GM21528 (cell line): ENCODE data around the gene DCAF8L1.
"Not testable (repeated sequence)": the region's sequence is repeated elsewhere in the genome, so short reads cannot be mapped to it uniquely, and the experiment has no call there.

Experiments
- ATAC-seq: cut with Tn5 transposase; IDR thresholded peaks from one replicate; pipeline ENCODE4 v1.9.1; 2021; ENCODE audit warnings: mild to moderate bottlenecking, moderate library complexity; ENCODE audit not compliant: unreplicated experiment, low FRiP score

The DCAF8L1 gene

DNA sequence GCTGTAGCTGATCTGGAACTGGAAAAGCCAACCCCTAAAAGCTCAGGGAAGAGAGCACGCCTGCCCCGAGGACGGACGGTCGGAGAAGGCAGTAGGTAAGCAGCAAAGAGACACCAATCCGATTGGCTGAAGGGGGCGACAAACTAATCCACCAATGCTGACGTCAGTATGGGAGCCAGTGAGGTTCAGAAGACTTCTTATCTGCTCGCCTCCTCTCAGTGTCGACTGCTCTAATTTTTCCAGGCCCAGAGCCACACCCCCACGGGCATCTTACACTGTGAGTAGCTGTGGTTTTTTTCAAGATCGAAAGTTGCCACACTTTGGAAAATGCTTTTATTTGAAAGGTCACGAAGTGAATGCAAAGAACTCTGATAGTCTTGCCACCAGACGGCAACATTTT lies at the start of gene DCAF8L1:
Gene DCAF8L1, minus strand, starts transcription at position 101 of the 400 bp plus-strand sequence. CDS start 115 bp downstream, outside the sequence.
- no peak for ATAC-seq

- ATAC-seq: no peak
Measured at GRCh38 chrX:28022371-28022770, 41.1 kb upstream of the DCAF8L1 start.

DNA sequence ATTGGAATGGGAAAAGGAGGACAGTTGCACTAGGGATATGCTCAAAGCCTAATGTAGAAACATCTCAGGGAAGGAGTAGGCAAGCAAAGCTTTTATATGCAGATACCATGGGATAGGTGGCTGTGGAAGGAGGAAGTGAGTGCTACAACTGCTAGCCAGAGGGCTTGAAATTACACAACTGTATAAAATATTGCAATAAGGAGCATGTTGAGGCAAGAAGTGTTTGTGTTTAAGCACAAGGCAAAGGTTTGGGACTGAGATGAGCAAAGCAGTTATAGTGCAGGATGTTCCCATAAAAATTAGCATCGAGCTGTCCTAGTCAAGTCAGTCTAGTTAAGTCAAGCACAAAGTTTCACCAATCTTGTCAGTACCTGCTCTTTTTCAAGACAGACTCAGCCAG lies 35.6 kb upstream of the DCAF8L1 start:
- ATAC-seq: no peak

GRCh38 chrX:28015993-28016392 lies 34.7 kb upstream of the DCAF8L1 start:
- no peak for ATAC-seq

DNA sequence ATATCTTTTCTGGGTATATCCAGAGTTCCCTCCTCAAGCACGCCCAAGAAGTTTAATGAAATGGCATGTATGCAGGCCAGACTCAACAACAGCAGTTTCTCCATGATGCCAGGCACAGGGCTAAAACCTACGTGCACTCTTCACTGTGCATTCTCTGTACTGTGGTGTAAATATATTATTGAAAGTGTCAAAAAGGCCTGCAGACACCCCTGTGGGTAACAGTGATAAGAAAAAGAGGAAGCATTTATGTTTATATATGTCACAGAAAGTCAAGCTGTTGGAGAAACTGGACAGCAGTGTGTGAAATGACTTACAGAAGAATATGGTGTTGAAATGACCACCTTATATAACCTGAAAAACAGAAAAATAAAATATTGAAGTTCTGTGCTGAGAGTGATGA lies 29.6 kb upstream of the DCAF8L1 start:
- ATAC-seq: no peak

DNA sequence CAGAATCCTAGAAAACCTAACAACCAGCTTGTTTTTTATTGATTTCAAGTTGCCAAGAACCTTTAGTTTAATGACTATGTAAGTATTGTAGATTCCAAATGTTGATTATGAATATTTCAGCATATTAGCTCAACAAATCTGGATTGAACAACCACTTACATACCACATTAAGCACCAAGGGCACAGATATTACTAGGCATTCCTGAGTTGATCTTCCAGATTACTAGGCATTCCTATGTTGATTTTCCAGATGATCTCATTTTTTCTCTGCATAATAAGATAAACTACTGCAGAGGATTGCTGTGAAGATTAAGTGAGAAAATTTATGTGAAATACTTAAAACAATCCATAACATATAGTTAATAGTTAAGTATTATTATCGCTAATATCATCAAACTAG lies 17.4 kb upstream of the DCAF8L1 start:
- no peak for ATAC-seq

- ATAC-seq: no peak
Measured at GRCh38 chrX:27997622-27998021, 16.4 kb upstream of the DCAF8L1 start.

DNA sequence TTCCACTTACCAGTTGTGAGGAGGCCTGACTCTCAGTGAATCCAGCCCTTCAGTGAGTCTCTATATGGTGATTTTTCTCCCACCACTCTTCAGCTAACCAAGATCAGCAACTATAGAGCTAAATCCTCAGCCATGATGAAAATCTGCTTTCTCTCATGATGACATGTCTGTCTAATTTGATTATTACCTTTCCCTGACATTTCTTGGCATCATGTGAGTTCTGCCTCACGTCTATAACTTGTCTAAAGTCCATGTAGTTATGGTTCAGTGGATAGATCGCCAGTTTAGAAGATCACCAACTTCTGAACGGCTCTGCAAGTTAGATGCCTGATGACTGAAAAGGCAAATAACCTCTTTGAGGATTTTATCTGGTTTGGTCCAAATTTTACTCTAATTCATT lies 14.9 kb upstream of the DCAF8L1 start:
- no peak for ATAC-seq

DNA sequence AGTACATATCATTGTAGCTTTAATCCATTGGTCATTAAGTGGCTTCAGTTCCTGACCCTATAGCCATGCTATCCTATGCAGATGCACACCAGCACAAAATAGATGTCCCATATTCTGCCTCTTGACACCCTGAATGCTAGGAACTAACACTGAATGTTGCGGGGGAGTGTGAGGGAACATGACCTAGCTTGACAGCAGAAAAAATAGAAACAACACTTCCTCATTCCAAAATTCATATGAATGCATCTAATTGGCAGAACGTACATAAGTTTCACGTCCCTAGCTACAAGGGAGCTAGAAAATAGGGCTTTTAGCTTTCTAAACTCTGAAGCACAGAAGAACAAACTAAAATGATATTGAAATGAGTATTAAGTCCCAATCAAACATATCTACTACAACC lies 14.4 kb upstream of the DCAF8L1 start:
- no peak for ATAC-seq

- no peak for ATAC-seq
Measured at GRCh38 chrX:27987862-27988646, 6.8 kb upstream of the DCAF8L1 start.

DNA sequence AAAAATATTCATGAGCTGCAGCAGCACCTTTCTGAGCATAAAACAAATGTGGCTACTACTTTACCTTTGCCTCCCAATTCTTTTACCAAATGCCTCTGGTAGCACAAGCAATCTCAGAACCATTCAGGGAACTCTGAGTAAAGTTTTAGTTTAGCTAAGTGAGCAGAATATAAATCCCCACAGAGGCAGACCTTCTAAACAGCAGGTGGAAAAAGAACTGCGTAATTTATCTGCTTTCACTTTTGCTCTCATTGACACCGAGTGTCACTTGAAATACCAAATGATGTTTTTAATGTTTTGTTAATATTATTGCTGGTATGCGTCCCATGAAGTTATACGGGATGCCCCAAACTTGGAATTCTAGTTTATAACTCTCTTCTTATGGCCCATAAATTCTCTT lies 4.3 kb downstream of the DCAF8L1 start:
- not testable (repeated sequence) for ATAC-seq

DNA sequence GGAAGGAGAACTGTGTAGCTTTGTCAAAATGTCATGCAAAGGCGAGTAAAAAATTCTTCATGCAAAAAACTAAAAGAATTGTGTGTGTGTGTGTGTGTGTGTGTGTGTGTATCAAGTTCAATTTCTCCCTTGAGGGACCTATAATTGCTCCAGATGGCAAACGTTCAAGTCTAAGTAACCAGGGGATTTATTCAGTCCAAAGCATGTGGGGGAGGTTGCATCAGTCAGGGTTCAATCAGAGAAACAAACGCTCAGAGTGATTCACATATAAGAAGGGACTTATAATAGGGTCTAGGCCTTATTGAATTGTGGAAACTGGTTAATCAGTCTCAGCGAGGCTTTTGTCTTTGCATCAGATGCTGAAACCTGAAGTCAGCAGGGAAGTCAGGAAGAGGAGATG lies 5.0 kb downstream of the DCAF8L1 start:
- no peak for ATAC-seq

- no peak for ATAC-seq
Measured at GRCh38 chrX:27968878-27969277, 12.4 kb downstream of the DCAF8L1 start.

DNA sequence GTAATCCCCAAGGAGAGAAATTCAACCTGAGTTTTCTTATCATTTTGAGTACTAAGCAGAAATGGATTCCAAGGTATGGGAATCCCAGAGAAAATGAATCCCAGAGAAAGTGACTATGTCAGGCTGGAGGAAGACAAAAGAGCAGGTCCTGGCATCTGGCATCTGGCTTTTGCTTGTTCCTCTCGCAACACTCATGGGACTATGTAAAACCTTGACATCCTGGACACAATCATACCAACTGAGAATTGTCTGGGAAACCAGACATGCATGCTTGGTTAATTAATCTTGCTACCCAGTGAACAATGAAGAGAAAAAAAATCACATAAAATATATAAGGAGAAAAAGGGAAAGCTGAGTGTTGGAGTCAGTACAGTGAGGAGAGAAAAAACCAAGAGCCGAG lies 12.9 kb downstream of the DCAF8L1 start:
- no peak for ATAC-seq

- no peak for ATAC-seq
Measured at GRCh38 chrX:27966955-27967354, 14.3 kb downstream of the DCAF8L1 start.

DNA sequence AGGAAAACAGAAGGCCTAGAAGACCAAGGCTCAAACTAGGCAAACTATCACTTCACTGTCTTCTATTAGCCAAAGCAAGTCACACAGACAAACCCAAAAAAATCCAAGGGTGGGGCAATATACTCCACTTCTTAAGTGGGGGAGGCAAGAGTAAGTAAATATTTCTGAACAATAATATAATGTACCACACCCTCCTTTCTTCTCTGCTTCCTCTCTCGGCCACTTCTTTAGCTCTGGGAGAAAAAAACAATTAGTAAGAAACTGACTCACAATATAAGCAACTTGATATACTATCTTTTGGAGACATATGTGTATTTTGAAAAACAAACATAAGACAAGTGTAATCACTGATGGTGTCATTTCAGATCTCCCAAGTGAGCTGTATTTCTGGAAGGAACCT lies 14.8 kb downstream of the DCAF8L1 start:
- ATAC-seq: no peak

DNA sequence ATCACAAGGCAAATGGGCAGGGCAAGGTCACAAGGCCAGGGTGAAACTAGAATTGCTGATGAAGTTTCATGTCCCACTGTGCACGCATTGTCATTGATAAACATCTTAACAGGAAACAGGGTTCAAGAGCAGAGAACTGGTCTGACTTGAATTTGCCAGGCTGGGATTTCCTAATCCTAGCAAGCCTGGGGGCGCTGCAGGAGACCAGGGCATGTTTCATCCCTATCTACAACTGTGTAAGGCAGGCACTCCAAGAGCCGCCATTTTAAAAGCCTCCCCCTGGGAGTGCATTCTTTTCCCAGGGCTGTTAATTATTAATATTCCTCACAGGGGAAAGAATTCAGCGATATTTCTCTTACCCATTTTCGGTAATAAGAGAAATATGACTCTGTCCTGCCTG lies 15.9 kb downstream of the DCAF8L1 start:
- not testable (repeated sequence) for ATAC-seq

DNA sequence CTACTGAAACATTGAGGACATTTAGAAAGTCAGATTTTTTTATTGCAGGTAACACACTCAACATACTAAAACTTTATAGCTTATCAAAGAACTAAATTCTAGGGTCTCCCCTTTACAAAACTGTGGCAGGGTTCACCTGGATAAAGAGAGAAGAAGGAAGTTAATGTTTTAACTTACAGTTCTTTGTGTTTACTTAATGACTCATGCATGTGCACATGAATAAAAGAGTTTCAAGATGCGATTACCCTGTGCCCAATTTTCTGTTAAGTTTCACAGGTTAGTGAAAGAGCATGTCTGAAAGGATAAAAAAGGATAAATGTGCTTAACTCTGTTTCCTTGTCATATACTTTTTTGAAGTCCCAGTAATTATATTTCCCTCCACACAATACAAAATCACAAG lies 16.8 kb downstream of the DCAF8L1 start:
- ATAC-seq: no peak

DNA sequence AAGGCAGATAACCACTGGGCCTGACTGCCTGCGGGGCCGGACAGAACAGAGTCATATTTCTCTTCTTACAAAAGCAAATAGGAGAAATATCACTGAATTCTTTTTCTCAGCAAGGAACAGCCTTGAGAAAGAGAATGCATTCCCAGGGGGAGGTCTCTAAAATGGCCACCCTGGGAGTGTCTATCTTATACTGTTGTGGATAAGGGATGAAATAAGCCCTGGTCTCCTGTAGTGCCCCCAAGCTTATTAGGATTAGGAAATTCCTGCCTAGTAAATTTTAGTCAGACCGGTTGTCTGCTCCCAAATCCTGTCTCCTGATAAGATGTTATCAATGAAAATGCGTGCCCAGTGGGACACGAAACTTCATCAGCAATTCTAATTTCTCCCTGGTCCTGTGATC lies 20.8 kb downstream of the DCAF8L1 start:
- not testable (repeated sequence) for ATAC-seq

DNA sequence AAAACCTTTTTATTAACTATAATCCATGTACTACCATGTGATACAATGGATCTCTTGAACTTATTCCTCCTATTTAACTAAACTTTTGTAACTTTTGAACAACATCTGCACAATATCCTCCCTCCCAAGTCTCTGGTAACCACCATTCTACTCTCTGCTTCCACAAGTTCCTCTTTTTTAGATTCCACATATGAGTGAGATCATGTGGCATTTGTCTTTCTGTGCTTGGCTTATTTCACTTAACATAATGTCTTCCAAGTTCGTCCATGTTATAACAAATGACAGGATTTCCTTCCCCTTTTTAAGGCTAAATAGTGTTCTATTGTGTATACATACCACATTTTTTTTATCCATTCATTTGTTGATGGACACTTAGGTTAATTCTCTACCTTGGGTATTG lies 28.1 kb downstream of the DCAF8L1 start:
- no peak for ATAC-seq

DNA sequence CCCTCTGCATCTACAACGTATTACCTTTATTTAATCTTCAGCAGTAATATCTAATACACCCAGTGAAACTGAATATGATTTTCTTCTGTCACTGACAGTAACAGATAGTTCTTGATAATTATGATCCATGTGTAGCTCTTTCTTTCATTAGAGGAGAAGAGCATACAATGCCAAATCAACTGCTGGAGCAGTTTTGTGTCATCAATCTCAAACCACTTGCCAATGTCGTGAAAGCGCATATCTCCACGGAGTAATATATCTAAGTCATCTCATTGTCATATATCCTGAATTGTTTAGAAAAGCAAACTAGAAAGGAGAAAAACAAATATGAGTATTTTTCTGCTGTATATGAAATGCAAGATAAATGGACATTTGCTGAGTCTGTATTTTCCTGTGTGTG lies 47.9 kb downstream of the DCAF8L1 start:
- ATAC-seq: no peak
